Measurements from ENCODE around the gene THADA.

Gene THADA

GRCh38 chr2:43519643-43520221 lies 76.1 kb downstream of the THADA start:
- H2AFZ ChIP-seq (ENCODE audit: low read depth, low read length), result no peak overlapping the region
- H3K4me3 ChIP-seq (ENCODE audit: low read length), result no peak overlapping the region
- no peak overlapping the region for H3K27ac ChIP-seq (ENCODE audit: low read length)
- no peaks in the 10 kb centered on the region for H3K9me3 ChIP-seq (ENCODE audit: insufficient read depth, low read length)
- H3K27me3 ChIP-seq (ENCODE audit: low read depth, low read length), result no peaks in the 10 kb centered on the region
- peaks cover 6% of the 10 kb centered on the region for H3K36me3 ChIP-seq (replicated peaks; ENCODE audit: low read depth, low read length)
- no peak overlapping the region for H3K9ac ChIP-seq (ENCODE audit: low read length)
- no peaks in the 10 kb centered on the region for H3K79me2 ChIP-seq (ENCODE audit: low read length)
- H4K20me1 ChIP-seq (ENCODE audit: insufficient read depth, low read length), result no peaks in the 10 kb centered on the region
- H3K4me1 ChIP-seq (ENCODE audit: low read length), result peaks cover 16% of the 10 kb centered on the region
- TF ChIP-seq EZH2phosphoT487 (IDR thresholded peaks at IDR 0.05; ENCODE audit: low read depth), result no peak
- no peak for TF ChIP-seq CTCF (IDR thresholded peaks at IDR 0.05; ENCODE audit: low read depth, low read length)
- no peak overlapping the region for H3K4me2 ChIP-seq (ENCODE audit: low read length)

DNA sequence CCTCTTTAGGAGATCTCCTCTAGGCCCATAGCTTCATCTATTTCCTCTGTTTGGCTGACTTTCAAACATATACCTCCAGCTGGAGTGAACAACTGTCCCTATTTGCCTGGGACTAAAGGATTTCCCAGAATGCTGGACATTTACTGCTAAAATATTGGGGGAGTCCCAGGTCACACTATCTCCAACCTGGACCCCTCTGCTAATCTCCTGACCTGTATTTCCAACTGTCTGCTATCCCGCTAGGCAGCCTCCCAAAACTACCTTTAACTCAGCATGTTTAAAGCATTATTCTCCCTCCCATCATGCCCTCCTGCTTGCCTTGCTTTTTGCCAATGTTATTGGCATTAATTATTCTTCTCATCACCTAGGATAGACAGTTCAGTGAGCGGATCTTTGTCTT lies 77.1 kb downstream of the THADA start:
- no peak overlapping the region for H2AFZ ChIP-seq (ENCODE audit: low read depth, low read length)
- H3K79me2 ChIP-seq (ENCODE audit: low read length), result no peaks in the 10 kb centered on the region
- H3K9ac ChIP-seq (ENCODE audit: low read length), result no peak overlapping the region
- peaks cover 16% of the 10 kb centered on the region for H3K4me1 ChIP-seq (ENCODE audit: low read length)
- H3K9me3 ChIP-seq (ENCODE audit: insufficient read depth, low read length), result no peaks in the 10 kb centered on the region
- no peak for TF ChIP-seq EZH2phosphoT487 (IDR thresholded peaks at IDR 0.05; ENCODE audit: low read depth)
- no peak for TF ChIP-seq CTCF (IDR thresholded peaks at IDR 0.05; ENCODE audit: low read depth, low read length)
- H3K4me2 ChIP-seq (ENCODE audit: low read length), result no peak overlapping the region
- no peak overlapping the region for H3K4me3 ChIP-seq (ENCODE audit: low read length)
- H3K36me3 ChIP-seq (replicated peaks; ENCODE audit: low read depth, low read length), result peaks cover 4% of the 10 kb centered on the region
- H3K27me3 ChIP-seq (ENCODE audit: low read depth, low read length), result no peaks in the 10 kb centered on the region
- H4K20me1 ChIP-seq (ENCODE audit: insufficient read depth, low read length), result no peaks in the 10 kb centered on the region
- H3K27ac ChIP-seq (ENCODE audit: low read length), result no peak overlapping the region

DNA sequence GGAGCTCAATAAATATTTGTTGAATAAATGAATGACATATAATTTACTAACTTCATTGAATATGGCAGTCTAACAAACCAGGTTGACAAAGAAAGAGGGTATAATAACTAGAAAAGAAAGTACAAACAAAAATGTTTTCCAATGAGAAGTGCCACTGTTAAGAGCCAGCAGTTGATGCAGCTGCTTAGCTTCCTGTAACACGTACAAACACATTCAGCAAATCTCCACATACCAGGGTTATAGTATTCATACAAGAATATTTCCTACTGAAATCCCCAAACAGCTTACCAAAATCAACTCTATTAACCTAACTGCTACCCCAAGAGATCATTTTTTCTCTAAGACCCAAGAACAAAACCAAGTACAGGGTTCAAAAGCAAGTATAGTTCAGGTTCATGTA lies 77.7 kb downstream of the THADA start:
- H3K36me3 ChIP-seq (replicated peaks; ENCODE audit: low read depth, low read length), result peaks cover 4% of the 10 kb centered on the region
- H3K9ac ChIP-seq (ENCODE audit: low read length), result no peak overlapping the region
- no peaks in the 10 kb centered on the region for H3K9me3 ChIP-seq (ENCODE audit: insufficient read depth, low read length)
- H2AFZ ChIP-seq (ENCODE audit: low read depth, low read length), result no peak overlapping the region
- H4K20me1 ChIP-seq (ENCODE audit: insufficient read depth, low read length), result no peaks in the 10 kb centered on the region
- TF ChIP-seq CTCF (IDR thresholded peaks at IDR 0.05; ENCODE audit: low read depth, low read length) (no peak), EZH2phosphoT487 (IDR thresholded peaks at IDR 0.05; ENCODE audit: low read depth) (no peak)
- H3K4me2 ChIP-seq (ENCODE audit: low read length), result no peak overlapping the region
- no peak overlapping the region for H3K4me3 ChIP-seq (ENCODE audit: low read length)
- H3K79me2 ChIP-seq (ENCODE audit: low read length), result no peaks in the 10 kb centered on the region
- no peak overlapping the region for H3K27ac ChIP-seq (ENCODE audit: low read length)
- peaks cover 19% of the 10 kb centered on the region for H3K4me1 ChIP-seq (ENCODE audit: low read length)
- no peaks in the 10 kb centered on the region for H3K27me3 ChIP-seq (ENCODE audit: low read depth, low read length)

GRCh38 chr2:43515807-43516497 lies 79.9 kb downstream of the THADA start:
- Histone ChIP-seq H3K9ac (ENCODE audit: low read length) (no peak overlapping the region), H3K4me3 (ENCODE audit: low read length) (0 out of 2 replicates have a peak overlapping the region, but pooled peaks have one; percentile 3), H3K4me2 (ENCODE audit: low read length) (peak overlapping the region; percentile 42), H4K20me1 (ENCODE audit: insufficient read depth, low read length) (no peaks in the 10 kb centered on the region), H2AFZ (ENCODE audit: low read depth, low read length) (no peak overlapping the region), H3K79me2 (ENCODE audit: low read length) (no peaks in the 10 kb centered on the region), H3K27me3 (ENCODE audit: low read depth, low read length) (no peaks in the 10 kb centered on the region), H3K27ac (ENCODE audit: low read length) (no peak overlapping the region), H3K36me3 (replicated peaks; ENCODE audit: low read depth, low read length) (peaks cover 11% of the 10 kb centered on the region), H3K4me1 (ENCODE audit: low read length) (peaks cover 23% of the 10 kb centered on the region), H3K9me3 (ENCODE audit: insufficient read depth, low read length) (no peaks in the 10 kb centered on the region)
- TF ChIP-seq CTCF (IDR thresholded peaks at IDR 0.05; ENCODE audit: low read depth, low read length) (no peak), EZH2phosphoT487 (IDR thresholded peaks at IDR 0.05; ENCODE audit: low read depth) (no peak)
